GM18867 (cell line): ENCODE results near the gene DPH6.
"Not testable (repeated sequence)": the region's sequence is repeated elsewhere in the genome, so short reads cannot be mapped to it uniquely, and the experiment has no call there.

ENCODE experiments used
- ATAC-seq: cut with Tn5 transposase; IDR thresholded peaks from one replicate; pipeline ENCODE4 v1.9.1; 2021; ENCODE audit warnings: mild to moderate bottlenecking, moderate library complexity; ENCODE audit not compliant: unreplicated experiment

DPH6 gene

GRCh38 chr15:35545824-35546510 lies at the start of gene DPH6:
TSS of gene DPH6 (minus strand) at chr15:35546165. CDS start at chr15:35546141, 24 bp downstream.
- peak; percentile 91 for ATAC-seq

DNA sequence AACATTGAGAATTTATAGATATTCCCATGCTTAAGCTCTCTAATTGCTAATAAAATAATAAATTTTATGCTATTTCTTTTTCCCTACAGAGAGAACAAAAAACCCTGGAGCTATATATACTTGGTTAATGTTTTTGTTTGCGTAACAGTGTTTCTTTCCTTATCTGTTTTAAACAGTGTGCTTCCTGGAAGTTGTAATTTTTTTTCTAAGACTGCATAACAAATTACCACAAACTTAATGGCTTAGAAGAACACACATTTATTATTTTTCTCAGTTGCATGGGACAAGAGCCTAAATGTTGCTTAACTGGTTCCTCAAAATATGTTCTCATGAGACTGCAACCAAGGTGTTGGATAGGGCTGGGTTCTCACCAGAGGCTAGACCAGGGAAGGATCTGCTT lies 49.7 kb upstream of the DPH6 start:
- ATAC-seq = no peak

DNA sequence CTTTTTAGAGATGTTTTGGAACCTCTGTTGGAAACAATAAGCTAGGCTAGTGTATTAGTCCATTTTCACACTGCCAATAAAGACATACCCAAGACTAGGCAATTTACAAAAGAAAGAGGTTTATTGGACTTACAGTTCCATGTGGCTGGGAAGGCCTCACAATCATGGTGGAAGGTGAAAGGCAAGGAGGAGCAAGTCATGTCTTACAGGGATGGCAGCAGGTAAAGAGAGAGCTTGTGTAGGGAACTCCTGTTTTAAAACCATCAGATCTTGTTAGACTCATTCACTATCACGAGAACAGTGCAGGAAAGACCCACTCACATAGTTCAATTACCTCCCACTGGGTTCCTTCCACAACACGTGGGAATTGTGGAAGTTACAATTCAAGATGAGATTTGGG lies 46.0 kb upstream of the DPH6 start:
- not testable (repeated sequence) for ATAC-seq

DNA sequence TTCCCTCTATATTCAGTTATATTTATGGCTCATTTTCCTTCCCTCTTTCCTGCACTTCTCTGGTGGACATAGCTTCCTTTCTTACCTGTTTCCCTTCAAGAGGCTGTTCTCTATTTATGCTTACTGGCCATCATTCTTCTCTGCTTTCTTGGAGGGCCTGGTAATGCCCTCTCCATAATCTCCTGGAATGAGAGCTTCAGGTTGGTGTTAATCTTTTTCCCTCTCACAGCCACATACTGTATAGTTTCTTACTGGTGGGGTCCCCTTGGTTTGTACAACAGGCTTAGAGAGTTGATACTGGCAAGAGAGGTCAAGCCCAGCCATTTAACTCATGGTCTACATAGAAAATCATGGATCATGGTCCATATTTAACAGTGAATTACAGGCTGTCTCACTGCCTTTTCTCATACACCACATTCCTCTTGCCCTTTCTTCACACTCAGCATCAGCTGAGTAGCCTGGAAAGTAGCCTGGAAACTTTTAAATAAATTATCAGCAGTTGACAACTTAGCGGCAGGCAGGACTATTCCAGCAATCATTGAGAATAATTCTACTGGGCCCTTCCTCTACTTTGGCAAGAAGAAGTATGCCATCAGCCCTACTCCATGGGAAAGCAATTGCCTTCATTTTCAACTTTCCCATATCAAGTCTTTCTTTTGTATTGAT lies 38.0 kb upstream of the DPH6 start:
- ATAC-seq = no peak

- no peak for ATAC-seq
Observed at GRCh38 chr15:35580606-35581005, 34.6 kb upstream of the DPH6 start.

DNA sequence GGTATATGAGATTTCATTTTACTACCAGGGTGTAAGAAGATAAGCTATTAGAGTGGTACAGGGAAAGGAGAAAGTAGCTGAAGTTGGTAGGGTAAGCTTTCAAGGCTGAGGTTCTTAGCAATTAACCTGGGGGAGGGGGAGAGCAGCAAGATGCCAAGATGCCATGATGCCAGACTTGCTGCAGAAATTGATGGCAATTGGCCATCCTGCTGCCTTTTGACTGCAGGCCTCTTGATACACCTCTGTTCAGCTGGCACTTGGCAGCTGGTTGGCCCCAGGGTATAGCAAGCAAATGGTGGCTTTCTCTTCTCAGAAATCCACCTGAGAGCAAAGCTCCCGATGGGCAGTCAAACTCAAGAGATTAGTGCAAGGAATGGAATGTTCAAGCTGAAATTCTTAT lies 21.4 kb upstream of the DPH6 start:
- no peak for ATAC-seq

GRCh38 chr15:35566991-35567390 lies 21.0 kb upstream of the DPH6 start:
- ATAC-seq = no peak

DNA sequence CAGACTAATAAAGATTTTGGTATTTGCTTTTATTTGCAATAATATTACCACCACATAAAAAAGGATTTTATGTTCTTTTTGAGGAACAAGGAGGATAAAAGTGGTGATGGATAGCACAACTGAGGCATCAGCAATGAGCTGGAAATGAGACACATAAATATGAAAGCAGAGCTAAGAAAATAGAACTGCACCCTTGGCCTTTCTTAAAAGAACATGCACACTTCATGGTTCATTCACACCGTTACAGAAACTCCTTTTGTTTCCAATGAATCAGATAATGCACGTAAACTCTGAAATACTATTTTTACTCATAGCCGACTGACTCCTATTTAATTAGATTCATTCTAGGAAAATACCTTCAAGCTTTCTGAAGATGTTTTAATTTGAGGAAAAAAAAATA lies 19.9 kb upstream of the DPH6 start:
- no peak for ATAC-seq

- ATAC-seq = no peak
Observed at GRCh38 chr15:35562641-35563040, 16.7 kb upstream of the DPH6 start.

DNA sequence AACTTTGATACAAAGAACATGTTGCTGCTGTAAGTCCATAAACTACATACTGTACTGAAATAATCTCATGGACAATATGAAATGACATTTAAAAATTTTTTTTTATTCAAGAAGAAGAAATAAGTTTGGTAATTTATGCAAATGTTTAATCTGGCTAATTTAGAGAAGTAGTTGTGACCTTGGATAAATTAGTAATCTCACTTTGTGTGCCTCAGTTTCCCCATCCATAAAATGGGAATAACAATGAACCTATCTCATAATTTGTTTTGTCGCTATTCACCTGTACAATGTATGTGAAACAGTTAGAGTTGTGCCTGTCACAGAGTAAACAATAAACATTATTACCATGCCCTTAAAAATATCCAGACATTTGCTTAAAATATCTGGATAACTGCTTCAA lies 15.3 kb upstream of the DPH6 start:
- no peak for ATAC-seq

DNA sequence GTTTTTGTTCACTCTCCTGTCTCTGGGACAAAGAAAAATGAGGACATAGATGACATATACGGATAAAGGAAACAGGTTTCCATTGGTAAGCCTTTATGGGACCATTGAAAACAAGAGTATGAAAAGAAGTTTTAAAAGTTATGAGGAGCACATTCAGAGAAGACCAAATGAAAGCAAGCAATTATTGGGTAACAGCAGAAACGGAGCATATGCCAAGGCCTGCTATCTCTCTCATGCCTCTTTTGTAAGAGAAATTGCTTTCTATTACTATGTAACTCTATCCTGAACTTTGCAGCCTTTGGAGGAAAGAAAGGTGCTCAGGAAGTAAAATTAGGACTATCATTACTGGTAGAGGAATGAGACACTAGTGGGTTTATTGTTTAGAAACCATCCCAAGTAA lies 14.9 kb upstream of the DPH6 start:
- no peak for ATAC-seq

DNA sequence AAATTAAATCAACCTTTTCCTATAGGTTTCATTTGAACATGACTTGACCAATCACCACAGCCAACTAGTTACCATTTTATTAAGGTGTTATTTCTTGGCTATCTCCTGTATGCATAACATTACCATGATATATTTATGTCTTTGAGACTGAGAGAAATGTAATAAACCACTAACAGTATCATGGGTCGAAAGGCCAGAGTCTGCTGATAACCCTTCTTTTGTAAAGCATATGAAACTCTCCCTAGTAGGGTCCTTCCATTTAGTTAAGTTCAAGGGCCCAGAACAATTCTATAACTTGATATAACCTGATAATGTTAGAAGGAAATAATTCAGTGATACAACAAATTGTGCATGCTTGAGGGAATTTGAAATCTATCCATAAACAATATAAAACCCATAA lies 14.3 kb upstream of the DPH6 start:
- no peak for ATAC-seq

DNA sequence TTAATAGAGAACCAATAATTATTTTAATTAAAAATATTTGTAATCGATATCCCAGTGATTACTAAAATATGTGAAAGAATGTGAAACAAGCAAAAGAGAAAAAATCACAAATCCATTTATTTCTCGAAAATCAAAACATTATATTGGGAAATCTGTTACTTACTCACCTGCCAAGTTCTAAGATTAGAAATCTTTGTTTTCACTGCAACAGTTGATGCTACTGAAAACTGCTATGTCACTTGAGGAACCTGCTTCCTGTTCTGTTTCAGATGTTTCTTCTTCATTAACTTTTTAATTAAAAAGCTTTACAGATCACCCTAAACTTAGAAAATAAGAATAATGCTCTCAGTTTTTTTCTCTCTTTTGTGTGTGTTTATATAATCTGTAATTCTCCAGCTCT lies 13.7 kb upstream of the DPH6 start:
- ATAC-seq = no peak

- ATAC-seq = no peak
Observed at GRCh38 chr15:35557544-35557943, 11.6 kb upstream of the DPH6 start.

GRCh38 chr15:35557012-35557411 lies 11.0 kb upstream of the DPH6 start:
- no peak for ATAC-seq

DNA sequence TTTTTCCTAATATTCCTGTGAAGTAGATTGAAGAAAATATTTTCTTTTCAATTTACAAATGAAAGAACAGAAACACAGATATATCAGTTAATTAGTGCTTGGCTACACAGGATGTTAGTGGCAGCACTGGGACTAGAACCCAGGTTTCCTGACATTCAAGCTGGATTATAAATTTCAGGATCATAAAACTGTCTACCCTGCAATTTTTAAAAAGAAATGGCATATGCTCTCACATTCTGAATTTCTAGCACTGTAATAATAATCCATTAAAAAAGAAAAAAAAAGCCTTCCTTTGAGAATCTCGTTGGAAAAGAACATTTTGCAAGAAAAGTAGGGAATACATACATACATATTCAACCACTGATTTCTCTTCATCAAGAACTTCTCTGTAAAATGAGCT lies 9.3 kb upstream of the DPH6 start:
- ATAC-seq = no peak

GRCh38 chr15:35550957-35551356 lies 5.0 kb upstream of the DPH6 start:
- ATAC-seq = no peak

GRCh38 chr15:35549567-35549966 lies 3.6 kb upstream of the DPH6 start:
- no peak for ATAC-seq

DNA sequence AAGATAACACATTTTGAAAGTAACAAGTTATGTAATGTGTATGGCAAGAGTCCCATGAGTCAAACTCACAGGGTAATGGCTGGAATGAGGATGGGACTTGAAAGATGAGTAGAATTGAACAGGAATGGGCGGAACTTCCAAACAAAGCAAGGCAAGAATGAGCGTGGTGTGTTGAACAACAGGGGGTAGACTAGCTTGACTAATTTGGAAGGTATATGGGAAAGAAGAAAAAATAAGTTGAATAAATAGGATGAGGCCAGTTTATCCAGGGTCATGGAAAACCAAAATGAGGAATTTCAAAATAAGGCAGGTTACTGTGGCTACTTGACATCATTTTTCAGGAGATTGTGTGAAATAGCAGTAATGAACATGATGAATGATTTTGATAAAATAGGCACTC lies 2.5 kb upstream of the DPH6 start:
- ATAC-seq = no peak

- no peak for ATAC-seq
Observed at GRCh38 chr15:35547775-35548364, 1.9 kb upstream of the DPH6 start.

DNA sequence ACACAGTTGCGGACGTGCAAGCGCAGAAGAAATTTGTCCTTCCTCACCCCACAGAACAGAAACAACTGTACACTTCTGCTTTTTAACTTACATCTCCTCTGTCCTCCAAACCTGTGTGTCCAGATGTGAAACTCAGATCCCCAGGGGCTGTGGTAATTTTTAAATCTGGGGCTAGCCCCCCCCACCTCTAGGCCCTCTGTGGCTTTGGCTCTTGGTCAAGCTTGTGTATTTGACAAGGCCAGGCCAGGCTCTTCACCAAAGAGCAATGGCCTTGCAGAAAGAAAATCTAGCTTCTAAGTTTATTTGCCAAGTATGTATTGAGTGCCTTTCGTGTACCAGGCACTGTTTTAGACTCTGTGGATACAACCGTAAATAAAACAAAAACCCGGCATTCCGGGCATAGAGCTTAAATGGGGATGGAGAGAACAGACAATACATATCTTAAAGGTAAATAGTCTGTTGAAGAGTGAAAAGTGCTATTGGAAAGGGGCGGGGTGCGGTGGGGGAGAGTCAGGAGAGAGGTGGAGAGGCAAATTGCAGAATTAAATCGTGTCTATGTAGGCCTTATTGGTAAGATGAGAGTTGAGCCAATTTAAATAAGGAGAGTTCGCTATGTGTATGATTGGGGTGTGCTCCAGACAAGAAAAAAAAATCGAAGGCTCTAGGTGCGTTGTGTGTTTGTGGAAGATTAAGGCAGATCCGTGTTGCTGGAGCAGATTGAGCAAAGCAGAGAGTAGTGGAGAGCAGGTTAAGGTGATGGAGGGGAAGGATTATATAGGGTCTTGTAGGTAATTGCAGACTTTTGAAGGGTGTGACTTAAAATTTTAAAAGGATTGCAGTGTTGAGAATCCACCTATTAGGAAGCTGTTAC lies 781 bp upstream of the DPH6 start:
- ATAC-seq = peak; percentile 17
